K562 (cell line): Measurements from ENCODE around the gene ENG. TPM values are rescaled to one million over a fixed set of nuclear protein-coding genes. Genes with fewer than 3 reads are reported as not detected.

Experiments used
- ARID3B ChIP-seq: fragments of 250-450 bp; sonication (Bioruptor Pico); IDR thresholded peaks from 2 replicates; pipeline ENCODE4 v1.4.0; 2020; ENCODE audit warnings: borderline replicate concordance
- ERF ChIP-seq: fragments of 450-650 bp; formaldehyde crosslinking; IDR thresholded peaks from 2 replicates; pipeline ENCODE4 v1.4.0; 2020; ENCODE audit warnings: mild to moderate bottlenecking, mixed read lengths
- FOS ChIP-seq: IDR thresholded peaks from 3 replicates; pipeline ENCODE4 v1.6.1; 2011; ENCODE audit not compliant: insufficient read length; ENCODE audit errors: extremely low read depth
- GATAD2B ChIP-seq: fragments of 450-650 bp; IDR thresholded peaks from 2 replicates; pipeline ENCODE4 v1.6.1; 2017; ENCODE audit warnings: mild to moderate bottlenecking, borderline replicate concordance
- HDAC2 ChIP-seq: fragments of 450-650 bp; IDR thresholded peaks from 2 replicates; pipeline ENCODE4 v1.6.1; 2016; ENCODE audit warnings: mild to moderate bottlenecking
- MAFG ChIP-seq: fragments of 450-650 bp; conservative IDR thresholded peaks from 2 replicates; pipeline ENCODE4 v1.6.1; 2016; ENCODE audit warnings: missing genetic modification characterization, missing compliant biosample characterization
- MYNN ChIP-seq, 2 experiments: sonication (generic); formaldehyde crosslinking in 1 of 2; IDR thresholded peaks; 2 replicates each; pipeline versions ENCODE4 v1.5.0 to v1.6.1; 2016 to 2020; ENCODE audit warnings: antibody characterized with exemption in 1 of 2, missing genetic modification reagents in 1 of 2
- NCOA2 ChIP-seq, 2 experiments: fragments of 450-650 bp; IDR thresholded peaks; 2 replicates each; pipeline ENCODE4 v1.6.1; 2018; ENCODE audit warnings: mild to moderate bottlenecking in 2 of 2, moderate library complexity in 1 of 2; ENCODE audit not compliant: partially characterized antibody in 2 of 2
- NEUROD1 ChIP-seq: fragments of 150-350 bp; IDR thresholded peaks from 2 replicates; pipeline ENCODE4 v1.6.1; 2014; ENCODE audit warnings: borderline replicate concordance, low read length, low read depth; ENCODE audit not compliant: partially characterized antibody
- RBBP5 ChIP-seq: fragments of 200-600 bp; sonication (generic); IDR thresholded peaks from 2 replicates; pipeline ENCODE4 v1.6.1; 2012; ENCODE audit warnings: borderline replicate concordance, mild to moderate bottlenecking, low read length, control low read depth, inconsistent platforms; ENCODE audit not compliant: insufficient read depth, poor library complexity, severe bottlenecking
- RBM39 ChIP-seq: fragments of 200-400 bp; formaldehyde crosslinking; optimal IDR thresholded peaks from 2 replicates; pipeline ENCODE3; 2018; ENCODE audit warnings: low read depth, low read length
- RREB1 ChIP-seq: fragments of 250-450 bp; sonication (Bioruptor Pico); IDR thresholded peaks from 2 replicates; pipeline ENCODE4 v1.4.0; 2020
- SMARCA5 ChIP-seq: fragments of 450-650 bp; IDR thresholded peaks from 2 replicates; pipeline ENCODE4 v1.6.1; 2016
- ZNF592 ChIP-seq: fragments of 450-650 bp; IDR thresholded peaks from 2 replicates; pipeline ENCODE4 v1.6.1; 2017; ENCODE audit warnings: antibody characterized with exemption, mild to moderate bottlenecking
- polyA plus RNA-seq, 8 experiments: library from polyadenylated mRNA; depleted of rRNA in 4 of 8; stranded (reverse) in 5 of 8; unstranded in 3 of 8; fragments of >200 nt; fragmentation: Nextera tagmentation in 2 of 8; fragmentation: Illumina TruSeq in 1 of 8; extraction: Ambion mirVana in 2 of 8; extraction: Trizol in 1 of 8; gene quantifications; 2 replicates each; pipeline versions ENCODE4 v1.2.1 to v1.2.3, GENCODE V29; 2011 to 2014; ENCODE audit warnings: inconsistent platforms in 1 of 8, missing spikeins in 1 of 8
- total RNA-seq, 7 experiments: library from RNA; depleted of rRNA in 6 of 7; stranded (reverse); fragments of >200 nt in 6 of 7; fragmentation: Illumina TruSeq in 2 of 7; extraction: Trizol in 2 of 7; gene quantifications; 2 replicates each; pipeline versions ENCODE4 v1.2.1 to v1.2.3, GENCODE V29; 2011 to 2021; ENCODE audit warnings: low replicate concordance in 1 of 7
- TF ChIP-seq, protein P1 (sequence below): fragments of 450-650 bp; formaldehyde crosslinking; IDR thresholded peaks from 2 replicates; pipeline ENCODE4 v1.4.0; 2020; ENCODE audit warnings: mild to moderate bottlenecking

ENG gene
- total and polyA plus RNA-seq, 9 of the 15 experiments (the other 6 are each of a cell fraction or from before 2014, with no cell fraction given): 0.04 to 0.40 (median 0.14) TPM; not detected in 1

DNA sequence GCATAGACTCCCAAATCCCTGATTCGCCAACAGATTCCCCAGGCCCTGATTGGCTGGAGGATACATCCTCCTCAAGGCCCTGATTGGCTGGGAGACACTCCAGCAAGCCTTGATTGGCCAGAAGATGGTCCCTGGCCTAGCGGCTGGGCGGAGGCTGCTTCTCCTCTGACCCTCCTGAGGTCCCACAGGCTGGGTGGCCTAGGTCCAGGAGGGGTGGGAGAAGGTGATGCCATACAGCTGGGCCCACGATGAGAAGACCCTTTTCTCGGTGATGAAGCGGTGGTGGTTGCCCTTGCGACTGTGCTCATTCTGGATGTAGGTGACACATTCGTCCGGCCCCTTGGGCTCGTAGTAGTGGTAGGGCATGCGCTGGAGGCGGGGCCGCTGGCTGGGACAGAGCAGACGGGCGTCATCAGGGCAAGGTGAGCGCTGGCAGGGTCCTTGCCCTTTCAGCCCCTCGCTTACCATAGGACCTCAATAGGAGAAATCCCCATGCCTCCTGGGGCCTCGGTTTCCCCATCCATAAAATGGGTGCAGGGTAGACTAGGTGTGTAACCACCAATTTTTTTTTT is 32.0 kb upstream of the ENG start (continued):
- TF ChIP-seq ZNF592: no peak
- no peak for TF ChIP-seq RBM39
- peak; percentile 68; the same call in 1 of the 2 replicates for TF ChIP-seq HDAC2
- TF ChIP-seq, protein P1, sequence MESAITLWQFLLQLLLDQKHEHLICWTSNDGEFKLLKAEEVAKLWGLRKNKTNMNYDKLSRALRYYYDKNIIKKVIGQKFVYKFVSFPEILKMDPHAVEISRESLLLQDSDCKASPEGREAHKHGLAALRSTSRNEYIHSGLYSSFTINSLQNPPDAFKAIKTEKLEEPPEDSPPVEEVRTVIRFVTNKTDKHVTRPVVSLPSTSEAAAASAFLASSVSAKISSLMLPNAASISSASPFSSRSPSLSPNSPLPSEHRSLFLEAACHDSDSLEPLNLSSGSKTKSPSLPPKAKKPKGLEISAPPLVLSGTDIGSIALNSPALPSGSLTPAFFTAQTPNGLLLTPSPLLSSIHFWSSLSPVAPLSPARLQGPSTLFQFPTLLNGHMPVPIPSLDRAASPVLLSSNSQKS (CRISPR knock-in tag): no peak
- no peak for TF ChIP-seq MAFG (tag)
- TF ChIP-seq ERF (CRISPR knock-in tag): no peak
- TF ChIP-seq NEUROD1: peak; percentile 72
- no peak for TF ChIP-seq RREB1 (CRISPR knock-in tag)
- peak; percentile 91 for TF ChIP-seq SMARCA5
- no peak for TF ChIP-seq GATAD2B
- no peak for TF ChIP-seq NCOA2 (IDR thresholded peaks at IDR 0.05; ENCODE audit: partially characterized antibody in 2 of 2)
- no peak for TF ChIP-seq ARID3B (CRISPR knock-in tag)
- TF ChIP-seq MYNN (IDR thresholded peaks at IDR 0.05): no peak
- TF ChIP-seq MYNN (CRISPR knock-in tag; IDR thresholded peaks at IDR 0.05): no peak
- TF ChIP-seq FOS: peak; percentile 90
- no peak for TF ChIP-seq RBBP5
